SK-N-SH treated with all-trans-retinoic acid at 6 μM for 48 hours (cell line): ENCODE data around the gene GEMIN4.
"Not testable (repeated sequence)": the region's sequence is repeated elsewhere in the genome, so short reads cannot be mapped to it uniquely, and the experiment has no call there.

Source experiments
- ATAC-seq: fragments of 200-7000 bp; cut with Tn5 transposase; 3 replicates; pipeline ENCODE4 v1.9.1; 2020; ENCODE audit warnings: mild to moderate bottlenecking, moderate library complexity
- ARNTL ChIP-seq: fragments of 450-650 bp; formaldehyde crosslinking; IDR thresholded peaks from 2 replicates; pipeline ENCODE4 v1.5.0; 2020; ENCODE audit warnings: low read depth, mild to moderate bottlenecking, moderate library complexity, borderline replicate concordance
- CSDC2 ChIP-seq: fragments of 250-450 bp; sonication (Bioruptor Pico); IDR thresholded peaks from 2 replicates; pipeline ENCODE4 v1.5.0; 2020; ENCODE audit warnings: mild to moderate bottlenecking, moderate library complexity
- CSRNP3 ChIP-seq: fragments of 250-450 bp; sonication (Bioruptor Pico); IDR thresholded peaks from 2 replicates; pipeline ENCODE4 v1.5.1; 2021; ENCODE audit warnings: mild to moderate bottlenecking, moderate library complexity
- ESRRG ChIP-seq: fragments of 250-450 bp; sonication (Bioruptor Pico); IDR thresholded peaks from 2 replicates; pipeline ENCODE4 v1.6.1; 2021; ENCODE audit warnings: mild to moderate bottlenecking
- GLIS3 ChIP-seq: fragments of 250-450 bp; sonication (Bioruptor Pico); IDR thresholded peaks from 2 replicates; pipeline ENCODE4 v1.5.0; 2020; ENCODE audit warnings: mild to moderate bottlenecking, moderate library complexity
- ISL1 ChIP-seq: fragments of 250-450 bp; sonication (Bioruptor Pico); IDR thresholded peaks from 2 replicates; pipeline ENCODE4 v2.1.2; 2022; ENCODE audit warnings: mild to moderate bottlenecking, moderate library complexity
- OSR1 ChIP-seq: fragments of 250-450 bp; sonication (Bioruptor Pico); IDR thresholded peaks from 2 replicates; pipeline ENCODE4 v1.8.0; 2022; ENCODE audit warnings: moderate library complexity, mild to moderate bottlenecking, inconsistent platforms
- PATZ1 ChIP-seq: fragments of 250-450 bp; sonication (Bioruptor Pico); IDR thresholded peaks from 2 replicates; pipeline ENCODE4 v1.8.0; 2020; ENCODE audit warnings: mild to moderate bottlenecking, moderate library complexity, borderline replicate concordance
- PPARA ChIP-seq: fragments of 250-450 bp; sonication (Bioruptor Pico); IDR thresholded peaks from 2 replicates; pipeline ENCODE4 v1.5.0; 2020; ENCODE audit warnings: mild to moderate bottlenecking, borderline replicate concordance
- RARB ChIP-seq: fragments of 250-450 bp; sonication (Bioruptor Pico); IDR thresholded peaks from 2 replicates; pipeline ENCODE4 v1.8.0; 2021; ENCODE audit warnings: mild to moderate bottlenecking, moderate library complexity
- SNAI2 ChIP-seq: fragments of 250-450 bp; sonication (Bioruptor Pico); IDR thresholded peaks from 2 replicates; pipeline ENCODE4 v1.5.0; 2020; ENCODE audit warnings: mild to moderate bottlenecking, moderate library complexity
- TCF4 ChIP-seq: fragments of 250-450 bp; sonication (Bioruptor Pico); IDR thresholded peaks from 2 replicates; pipeline ENCODE4 v1.8.0; 2021; ENCODE audit warnings: mild to moderate bottlenecking, moderate library complexity, borderline replicate concordance
- TOX ChIP-seq: fragments of 250-450 bp; sonication (Bioruptor Pico); IDR thresholded peaks from 2 replicates; pipeline ENCODE4 v1.8.0; 2021; ENCODE audit warnings: mild to moderate bottlenecking, moderate library complexity, borderline replicate concordance
- ZC3H10 ChIP-seq: fragments of 250-450 bp; sonication (Bioruptor Pico); IDR thresholded peaks from 2 replicates; pipeline ENCODE4 v1.5.1; 2021; ENCODE audit warnings: mild to moderate bottlenecking, moderate library complexity
- ZFP3 ChIP-seq: fragments of 250-450 bp; sonication (Bioruptor Pico); IDR thresholded peaks from 2 replicates; pipeline ENCODE4 v1.5.0; 2020; ENCODE audit warnings: mild to moderate bottlenecking, moderate library complexity
- ZFP30 ChIP-seq: fragments of 450-650 bp; formaldehyde crosslinking; IDR thresholded peaks from 2 replicates; pipeline ENCODE4 v1.5.0; 2022; ENCODE audit warnings: mild to moderate bottlenecking, moderate library complexity
- ZNF565 ChIP-seq: fragments of 450-650 bp; formaldehyde crosslinking; conservative IDR thresholded peaks from 2 replicates; pipeline ENCODE4 v1.5.0; 2020; ENCODE audit warnings: low read depth, mild to moderate bottlenecking, moderate library complexity
- ZNF70 ChIP-seq: fragments of 450-650 bp; formaldehyde crosslinking; IDR thresholded peaks from 2 replicates; pipeline ENCODE4 v1.5.0; 2020; ENCODE audit warnings: mild to moderate bottlenecking, moderate library complexity
- ZNF8 ChIP-seq: fragments of 450-650 bp; formaldehyde crosslinking; IDR thresholded peaks from 2 replicates; pipeline ENCODE4 v1.5.0; 2020; ENCODE audit warnings: mild to moderate bottlenecking, moderate library complexity
- TF ChIP-seq, protein P1 (sequence below): fragments of 250-450 bp; sonication (Bioruptor Pico); IDR thresholded peaks from 2 replicates; pipeline ENCODE4 v1.5.0; 2020; ENCODE audit warnings: mild to moderate bottlenecking, moderate library complexity
- TF ChIP-seq, protein P2 (sequence below): fragments of 250-450 bp; sonication (Bioruptor Pico); IDR thresholded peaks from 2 replicates; pipeline ENCODE4 v1.8.0; 2021; ENCODE audit warnings: low read depth, mild to moderate bottlenecking, moderate library complexity, borderline replicate concordance
- TF ChIP-seq, protein P3 (sequence below): fragments of 250-450 bp; sonication (Bioruptor Pico); IDR thresholded peaks from 2 replicates; pipeline ENCODE4 v1.5.1; 2020; ENCODE audit warnings: low read depth, mild to moderate bottlenecking, moderate library complexity

GEMIN4 gene

DNA sequence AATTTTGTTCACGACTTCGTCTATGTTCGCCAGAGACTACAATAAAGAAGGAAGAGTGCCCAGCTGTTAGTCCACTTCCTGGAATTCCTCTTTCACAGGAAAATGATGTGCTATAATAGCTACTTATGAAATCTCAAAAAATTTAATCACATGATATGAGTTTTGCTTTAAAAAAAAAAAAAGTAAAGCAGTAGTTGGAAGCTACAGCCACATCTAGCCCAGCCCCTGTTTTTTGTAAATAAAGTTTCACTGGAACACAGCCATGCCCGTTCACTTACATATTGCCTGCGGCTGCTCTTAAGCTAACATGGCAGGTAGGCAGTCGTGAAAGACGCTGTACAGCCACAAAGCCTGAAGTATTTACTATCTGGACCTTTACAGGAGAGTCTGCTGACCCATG, 52.7 kb downstream of the GEMIN4 start (continued):
- TF ChIP-seq, protein P1, sequence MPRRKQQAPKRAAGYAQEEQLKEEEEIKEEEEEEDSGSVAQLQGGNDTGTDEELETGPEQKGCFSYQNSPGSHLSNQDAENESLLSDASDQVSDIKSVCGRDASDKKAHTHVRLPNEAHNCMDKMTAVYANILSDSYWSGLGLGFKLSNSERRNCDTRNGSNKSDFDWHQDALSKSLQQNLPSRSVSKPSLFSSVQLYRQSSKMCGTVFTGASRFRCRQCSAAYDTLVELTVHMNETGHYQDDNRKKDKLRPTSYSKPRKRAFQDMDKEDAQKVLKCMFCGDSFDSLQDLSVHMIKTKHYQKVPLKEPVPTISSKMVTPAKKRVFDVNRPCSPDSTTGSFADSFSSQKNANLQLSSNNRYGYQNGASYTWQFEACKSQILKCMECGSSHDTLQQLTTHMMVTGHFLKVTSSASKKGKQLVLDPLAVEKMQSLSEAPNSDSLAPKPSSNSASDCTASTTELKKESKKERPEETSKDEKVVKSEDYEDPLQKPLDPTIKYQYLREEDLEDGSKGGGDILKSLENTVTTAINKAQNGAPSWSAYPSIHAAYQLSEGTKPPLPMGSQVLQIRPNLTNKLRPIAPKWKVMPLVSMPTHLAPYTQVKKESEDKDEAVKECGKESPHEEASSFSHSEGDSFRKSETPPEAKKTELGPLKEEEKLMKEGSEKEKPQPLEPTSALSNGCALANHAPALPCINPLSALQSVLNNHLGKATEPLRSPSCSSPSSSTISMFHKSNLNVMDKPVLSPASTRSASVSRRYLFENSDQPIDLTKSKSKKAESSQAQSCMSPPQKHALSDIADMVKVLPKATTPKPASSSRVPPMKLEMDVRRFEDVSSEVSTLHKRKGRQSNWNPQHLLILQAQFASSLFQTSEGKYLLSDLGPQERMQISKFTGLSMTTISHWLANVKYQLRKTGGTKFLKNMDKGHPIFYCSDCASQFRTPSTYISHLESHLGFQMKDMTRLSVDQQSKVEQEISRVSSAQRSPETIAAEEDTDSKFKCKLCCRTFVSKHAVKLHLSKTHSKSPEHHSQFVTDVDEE: no peak
- TF ChIP-seq ISL1 (CRISPR knock-in tag) (no peak), TOX (CRISPR knock-in tag) (no peak), ZFP3 (no peak), ZNF70 (no peak), ZNF8 (CRISPR knock-in tag) (no peak), GLIS3 (no peak), ZNF565 (no peak)
- TF ChIP-seq, protein P2, sequence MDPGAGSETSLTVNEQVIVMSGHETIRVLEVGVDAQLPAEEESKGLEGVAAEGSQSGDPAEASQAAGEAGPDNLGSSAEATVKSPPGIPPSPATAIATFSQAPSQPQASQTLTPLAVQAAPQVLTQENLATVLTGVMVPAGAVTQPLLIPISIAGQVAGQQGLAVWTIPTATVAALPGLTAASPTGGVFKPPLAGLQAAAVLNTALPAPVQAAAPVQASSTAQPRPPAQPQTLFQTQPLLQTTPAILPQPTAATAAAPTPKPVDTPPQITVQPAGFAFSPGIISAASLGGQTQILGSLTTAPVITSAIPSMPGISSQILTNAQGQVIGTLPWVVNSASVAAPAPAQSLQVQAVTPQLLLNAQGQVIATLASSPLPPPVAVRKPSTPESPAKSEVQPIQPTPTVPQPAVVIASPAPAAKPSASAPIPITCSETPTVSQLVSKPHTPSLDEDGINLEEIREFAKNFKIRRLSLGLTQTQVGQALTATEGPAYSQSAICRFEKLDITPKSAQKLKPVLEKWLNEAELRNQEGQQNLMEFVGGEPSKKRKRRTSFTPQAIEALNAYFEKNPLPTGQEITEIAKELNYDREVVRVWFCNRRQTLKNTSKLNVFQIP (CRISPR knock-in tag): no peak

- ATAC-seq: not testable (repeated sequence)
Observed at GRCh38 chr17:698096-698495, 54.0 kb downstream of the GEMIN4 start.

GRCh38 chr17:697682-698081, 54.4 kb downstream of the GEMIN4 start:
- ATAC-seq: no peak
- TF ChIP-seq ISL1 (CRISPR knock-in tag): no peak
- TF ChIP-seq ZC3H10: no peak
- TF ChIP-seq ZNF565: no peak
- no peak for TF ChIP-seq TOX (CRISPR knock-in tag)
- TF ChIP-seq, protein P3, sequence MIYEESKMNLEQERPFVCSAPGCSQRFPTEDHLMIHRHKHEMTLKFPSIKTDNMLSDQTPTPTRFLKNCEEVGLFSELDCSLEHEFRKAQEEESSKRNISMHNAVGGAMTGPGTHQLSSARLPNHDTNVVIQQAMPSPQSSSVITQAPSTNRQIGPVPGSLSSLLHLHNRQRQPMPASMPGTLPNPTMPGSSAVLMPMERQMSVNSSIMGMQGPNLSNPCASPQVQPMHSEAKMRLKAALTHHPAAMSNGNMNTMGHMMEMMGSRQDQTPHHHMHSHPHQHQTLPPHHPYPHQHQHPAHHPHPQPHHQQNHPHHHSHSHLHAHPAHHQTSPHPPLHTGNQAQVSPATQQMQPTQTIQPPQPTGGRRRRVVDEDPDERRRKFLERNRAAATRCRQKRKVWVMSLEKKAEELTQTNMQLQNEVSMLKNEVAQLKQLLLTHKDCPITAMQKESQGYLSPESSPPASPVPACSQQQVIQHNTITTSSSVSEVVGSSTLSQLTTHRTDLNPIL: no peak
- peak; percentile 66; the same call in 1 of the 2 replicates for TF ChIP-seq SNAI2
- no peak for TF ChIP-seq PATZ1
- TF ChIP-seq, protein P1: 0 out of 2 replicates have a peak, but pooled peaks have one; percentile 33
- no peak for TF ChIP-seq CSDC2
- peak; percentile 26; the same call in 1 of the 2 replicates for TF ChIP-seq TCF4 (CRISPR knock-in tag)
- no peak for TF ChIP-seq CSRNP3
- TF ChIP-seq ZFP3: no peak
- no peak for TF ChIP-seq ZFP30 (CRISPR knock-in tag)
- TF ChIP-seq PPARA (CRISPR knock-in tag): no peak
- no peak for TF ChIP-seq RARB (CRISPR knock-in tag)
- TF ChIP-seq ESRRG (CRISPR knock-in tag): no peak
- TF ChIP-seq, protein P2 (CRISPR knock-in tag): no peak
- no peak for TF ChIP-seq ARNTL (CRISPR knock-in tag)
- TF ChIP-seq OSR1 (CRISPR knock-in tag): no peak
- TF ChIP-seq, all 23 proteins: peak for 3
